ENCODE results near the gene LAMTOR1.

LAMTOR1 gene

DNA sequence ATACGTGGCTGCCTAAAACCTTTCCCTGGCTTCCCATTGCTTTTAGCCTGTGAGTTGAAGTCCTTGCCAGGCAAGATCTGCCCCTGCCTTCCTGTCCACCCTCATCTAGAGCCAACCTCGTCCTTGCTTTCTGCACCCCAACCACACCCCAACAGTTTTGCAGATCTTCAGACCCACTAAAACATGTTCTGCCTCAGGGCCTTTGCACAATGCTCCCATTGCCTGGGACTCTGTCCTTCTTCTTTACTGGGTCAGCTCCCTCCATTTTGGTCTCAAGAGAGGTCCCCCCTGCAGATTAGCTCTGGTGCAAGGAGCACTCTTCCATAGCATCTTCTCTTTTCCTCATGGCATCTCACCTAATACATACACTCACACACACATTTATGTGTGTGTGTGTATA is 17.8 kb upstream of the LAMTOR1 start:
- Histone ChIP-seq H3K9me3 (ENCODE audit: insufficient read depth, low read length) (peaks cover 26% of the 10 kb centered on the region; the same call in 1 of the 2 replicates), H3K9ac (ENCODE audit: low read length) (no peak overlapping the region), H3K27me3 (ENCODE audit: low read length) (no peaks in the 10 kb centered on the region), H3K9me2 (replicated peaks; ENCODE audit: insufficient read depth, low read length) (no peaks in the 10 kb centered on the region), H3K36me3 (ENCODE audit: low read length) (no peaks in the 10 kb centered on the region), H4K20me1 (ENCODE audit: low read depth, low read length) (no peaks in the 10 kb centered on the region), H2AFZ (ENCODE audit: low read depth, low read length, severe bottlenecking) (no peak overlapping the region), H3K79me2 (ENCODE audit: insufficient read depth, low read length) (no peaks in the 10 kb centered on the region), H3K4me3 (ENCODE audit: insufficient read depth, low read length, poor library complexity, severe bottlenecking) (no peak overlapping the region), H3K27ac (ENCODE audit: low read depth, low read length) (no peak overlapping the region), H3K4me2 (ENCODE audit: low read depth, low read length, poor library complexity, severe bottlenecking) (no peak overlapping the region), H3F3A (ENCODE audit: insufficient read depth) (no peaks in the 10 kb centered on the region)
- TF ChIP-seq, protein P1, sequence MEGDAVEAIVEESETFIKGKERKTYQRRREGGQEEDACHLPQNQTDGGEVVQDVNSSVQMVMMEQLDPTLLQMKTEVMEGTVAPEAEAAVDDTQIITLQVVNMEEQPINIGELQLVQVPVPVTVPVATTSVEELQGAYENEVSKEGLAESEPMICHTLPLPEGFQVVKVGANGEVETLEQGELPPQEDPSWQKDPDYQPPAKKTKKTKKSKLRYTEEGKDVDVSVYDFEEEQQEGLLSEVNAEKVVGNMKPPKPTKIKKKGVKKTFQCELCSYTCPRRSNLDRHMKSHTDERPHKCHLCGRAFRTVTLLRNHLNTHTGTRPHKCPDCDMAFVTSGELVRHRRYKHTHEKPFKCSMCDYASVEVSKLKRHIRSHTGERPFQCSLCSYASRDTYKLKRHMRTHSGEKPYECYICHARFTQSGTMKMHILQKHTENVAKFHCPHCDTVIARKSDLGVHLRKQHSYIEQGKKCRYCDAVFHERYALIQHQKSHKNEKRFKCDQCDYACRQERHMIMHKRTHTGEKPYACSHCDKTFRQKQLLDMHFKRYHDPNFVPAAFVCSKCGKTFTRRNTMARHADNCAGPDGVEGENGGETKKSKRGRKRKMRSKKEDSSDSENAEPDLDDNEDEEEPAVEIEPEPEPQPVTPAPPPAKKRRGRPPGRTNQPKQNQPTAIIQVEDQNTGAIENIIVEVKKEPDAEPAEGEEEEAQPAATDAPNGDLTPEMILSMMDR (IDR thresholded peaks at IDR 0.05; ENCODE audit: insufficient read depth, low read length, poor library complexity, severe bottlenecking): no peak
- no peak for TF ChIP-seq EZH2phosphoT487 (conservative IDR thresholded peaks at IDR 0.05; ENCODE audit: low read length)

DNA sequence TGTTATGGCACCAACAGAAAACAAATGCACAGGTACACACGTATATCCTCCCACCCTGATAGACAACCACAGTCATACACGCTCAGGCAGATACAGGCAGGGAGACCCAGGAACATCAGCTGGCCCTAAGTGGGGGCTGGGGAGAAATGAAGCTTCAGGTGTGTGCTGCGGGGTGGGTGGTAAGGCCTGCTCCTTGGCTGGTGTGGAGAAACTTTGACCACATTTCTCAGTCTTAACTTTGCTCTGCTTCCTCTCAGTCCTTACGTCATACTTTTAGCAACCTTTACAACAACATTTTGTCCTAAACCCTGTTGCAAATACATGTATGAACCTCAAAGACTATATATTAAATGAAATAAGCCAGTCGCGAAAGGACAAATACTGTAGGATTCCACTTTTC is 16.1 kb upstream of the LAMTOR1 start:
- Histone ChIP-seq H3K27ac (ENCODE audit: low read depth, low read length) (no peak overlapping the region), H2AFZ (ENCODE audit: low read depth, low read length, severe bottlenecking) (no peak overlapping the region), H4K20me1 (ENCODE audit: low read depth, low read length) (no peaks in the 10 kb centered on the region), H3F3A (ENCODE audit: insufficient read depth) (no peaks in the 10 kb centered on the region; the same call in 1 of the 2 replicates), H3K9me3 (ENCODE audit: insufficient read depth, low read length) (peaks cover 8% of the 10 kb centered on the region; the same call in 1 of the 2 replicates), H3K36me3 (ENCODE audit: low read length) (no peaks in the 10 kb centered on the region), H3K9ac (ENCODE audit: low read length) (no peak overlapping the region), H3K9me2 (replicated peaks; ENCODE audit: insufficient read depth, low read length) (no peaks in the 10 kb centered on the region), H3K4me2 (ENCODE audit: low read depth, low read length, poor library complexity, severe bottlenecking) (no peak overlapping the region), H3K27me3 (ENCODE audit: low read length) (no peaks in the 10 kb centered on the region), H3K4me3 (ENCODE audit: insufficient read depth, low read length, poor library complexity, severe bottlenecking) (no peak overlapping the region), H3K79me2 (ENCODE audit: insufficient read depth, low read length) (no peaks in the 10 kb centered on the region)
- TF ChIP-seq EZH2phosphoT487 (conservative IDR thresholded peaks at IDR 0.05; ENCODE audit: low read length): no peak

DNA sequence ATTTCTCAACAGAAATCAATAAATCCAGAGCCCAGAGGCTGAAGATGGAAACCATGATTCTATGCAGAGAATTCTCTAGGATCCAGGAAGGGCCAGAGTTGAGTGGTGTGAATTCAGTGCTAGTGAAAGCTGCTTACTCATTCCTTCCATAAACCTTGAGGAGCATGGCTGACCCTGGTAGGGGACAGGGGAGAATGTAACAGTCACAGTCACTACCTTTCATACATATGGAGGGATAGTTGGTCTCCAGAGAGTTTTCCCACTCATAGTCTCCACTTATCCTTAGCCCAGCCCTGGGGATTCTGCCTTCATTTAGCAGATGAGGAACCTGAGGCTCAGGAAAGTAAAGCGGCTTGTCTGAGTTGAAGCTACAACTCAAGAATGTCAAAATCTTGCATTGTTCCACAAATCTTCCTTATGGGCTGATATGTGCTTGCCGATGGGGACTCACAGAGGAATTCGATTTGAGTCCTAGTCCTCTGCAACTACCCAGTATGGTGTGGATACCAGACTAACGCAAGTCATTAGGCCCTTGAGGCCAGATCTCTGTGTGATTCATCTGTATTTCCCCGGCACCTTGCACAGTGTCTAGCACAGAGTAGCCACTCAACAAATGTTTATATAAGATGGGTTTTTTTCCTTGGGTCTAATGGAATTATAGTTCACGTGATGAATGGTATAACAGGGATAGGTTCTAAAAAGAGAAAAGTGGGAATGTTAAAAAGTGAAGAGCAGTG is 13.1 kb upstream of the LAMTOR1 start:
- Histone ChIP-seq H3K27me3 (ENCODE audit: low read length) (no peaks in the 10 kb centered on the region), H3K9me3 (ENCODE audit: insufficient read depth, low read length) (no peaks in the 10 kb centered on the region), H3K4me3 (ENCODE audit: insufficient read depth, low read length, poor library complexity, severe bottlenecking) (no peak overlapping the region), H3K79me2 (ENCODE audit: insufficient read depth, low read length) (no peaks in the 10 kb centered on the region; the same call in 1 of the 2 replicates), H2AFZ (ENCODE audit: low read depth, low read length, severe bottlenecking) (no peak overlapping the region), H3K9me2 (replicated peaks; ENCODE audit: insufficient read depth, low read length) (no peaks in the 10 kb centered on the region), H4K20me1 (ENCODE audit: low read depth, low read length) (no peaks in the 10 kb centered on the region), H3K4me2 (ENCODE audit: low read depth, low read length, poor library complexity, severe bottlenecking) (no peak overlapping the region), H3F3A (ENCODE audit: insufficient read depth) (no peaks in the 10 kb centered on the region; the same call in 1 of the 2 replicates), H3K9ac (ENCODE audit: low read length) (no peak overlapping the region), H3K27ac (ENCODE audit: low read depth, low read length) (no peak overlapping the region), H3K36me3 (ENCODE audit: low read length) (no peaks in the 10 kb centered on the region)
- TF ChIP-seq EZH2phosphoT487 (conservative IDR thresholded peaks at IDR 0.05; ENCODE audit: low read length): no peak
- TF ChIP-seq, protein P1 (IDR thresholded peaks at IDR 0.05; ENCODE audit: insufficient read depth, low read length, poor library complexity, severe bottlenecking): no peak

DNA sequence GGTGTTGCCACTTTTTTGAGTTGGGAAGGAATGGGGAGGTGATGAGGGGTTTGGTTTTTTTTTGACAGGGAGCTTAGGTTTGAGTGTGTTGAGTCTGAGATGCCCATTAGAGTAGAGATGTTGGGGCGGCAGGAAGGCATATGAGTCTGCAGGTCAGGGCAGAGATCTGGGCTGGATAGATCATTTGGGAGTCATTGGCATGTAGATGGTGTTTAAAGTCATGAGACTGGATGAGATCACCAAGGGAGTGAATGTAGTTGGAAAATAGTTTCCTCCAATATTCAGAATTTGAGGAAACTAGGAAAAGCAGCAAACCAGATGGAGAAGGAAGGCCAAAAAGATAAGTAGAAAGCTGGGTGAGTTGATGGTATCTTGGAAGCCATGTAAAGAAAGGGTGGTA is 11.5 kb upstream of the LAMTOR1 start:
- Histone ChIP-seq H3K36me3 (ENCODE audit: low read length) (no peaks in the 10 kb centered on the region), H2AFZ (ENCODE audit: low read depth, low read length, severe bottlenecking) (no peak overlapping the region), H3K4me2 (ENCODE audit: low read depth, low read length, poor library complexity, severe bottlenecking) (no peak overlapping the region), H3K79me2 (ENCODE audit: insufficient read depth, low read length) (no peaks in the 10 kb centered on the region; the same call in 1 of the 2 replicates), H3K27me3 (ENCODE audit: low read length) (no peaks in the 10 kb centered on the region), H3K9me2 (replicated peaks; ENCODE audit: insufficient read depth, low read length) (no peaks in the 10 kb centered on the region), H3K27ac (ENCODE audit: low read depth, low read length) (no peak overlapping the region), H3K9me3 (ENCODE audit: insufficient read depth, low read length) (no peaks in the 10 kb centered on the region), H4K20me1 (ENCODE audit: low read depth, low read length) (no peaks in the 10 kb centered on the region), H3K9ac (ENCODE audit: low read length) (no peak overlapping the region), H3K4me3 (ENCODE audit: insufficient read depth, low read length, poor library complexity, severe bottlenecking) (no peak overlapping the region), H3F3A (ENCODE audit: insufficient read depth) (no peaks in the 10 kb centered on the region; the same call in 1 of the 2 replicates)
- TF ChIP-seq EZH2phosphoT487 (conservative IDR thresholded peaks at IDR 0.05; ENCODE audit: low read length): no peak
- TF ChIP-seq, protein P1 (IDR thresholded peaks at IDR 0.05; ENCODE audit: insufficient read depth, low read length, poor library complexity, severe bottlenecking): no peak

Data from SU-DHL-6 (cell line).